OCI-LY1 (cell line): ENCODE measurements around the gene SUCNR1.

ENCODE experiments used
- CTCF ChIP-seq: fragments of 200-600 bp; sonication (generic), shearing (Covaris generic); IDR thresholded peaks from 2 replicates; pipeline ENCODE4 v1.5.1; 2017; ENCODE audit warnings: mild to moderate bottlenecking, antibody characterized with exemption, low read length, moderate library complexity, mixed read lengths
- EZH2 ChIP-seq: fragments of 200-600 bp; sonication (generic), shearing (Covaris generic); IDR thresholded peaks from 2 replicates; pipeline ENCODE4 v1.8.0; 2017; ENCODE audit warnings: borderline replicate concordance, mixed run types, mild to moderate bottlenecking, antibody characterized with exemption, low read length, moderate library complexity, mixed read lengths

GRCh38 chr3:151852074-151852811, 21.2 kb upstream of the SUCNR1 start:
- TF ChIP-seq CTCF (no peak), EZH2 (no peak)
